B cell (primary cell): ENCODE results near the gene NIPBL.

Experiments used
- EZH2 ChIP-seq: IDR thresholded peaks from 2 replicates; pipeline ENCODE4 v1.6.1; 2012; ENCODE audit warnings: borderline replicate concordance, low read depth, mild to moderate bottlenecking, moderate library complexity, low read length; ENCODE audit not compliant: insufficient read depth, poor library complexity, severe bottlenecking
- TF ChIP-seq, protein P1 (sequence below): fragments of 200-600 bp; IDR thresholded peaks from one replicate; pipeline ENCODE4 v1.8.0; 2022; ENCODE audit warnings: antibody characterized with exemption, mild to moderate bottlenecking

- no peak for TF ChIP-seq EZH2
- TF ChIP-seq, protein P1, sequence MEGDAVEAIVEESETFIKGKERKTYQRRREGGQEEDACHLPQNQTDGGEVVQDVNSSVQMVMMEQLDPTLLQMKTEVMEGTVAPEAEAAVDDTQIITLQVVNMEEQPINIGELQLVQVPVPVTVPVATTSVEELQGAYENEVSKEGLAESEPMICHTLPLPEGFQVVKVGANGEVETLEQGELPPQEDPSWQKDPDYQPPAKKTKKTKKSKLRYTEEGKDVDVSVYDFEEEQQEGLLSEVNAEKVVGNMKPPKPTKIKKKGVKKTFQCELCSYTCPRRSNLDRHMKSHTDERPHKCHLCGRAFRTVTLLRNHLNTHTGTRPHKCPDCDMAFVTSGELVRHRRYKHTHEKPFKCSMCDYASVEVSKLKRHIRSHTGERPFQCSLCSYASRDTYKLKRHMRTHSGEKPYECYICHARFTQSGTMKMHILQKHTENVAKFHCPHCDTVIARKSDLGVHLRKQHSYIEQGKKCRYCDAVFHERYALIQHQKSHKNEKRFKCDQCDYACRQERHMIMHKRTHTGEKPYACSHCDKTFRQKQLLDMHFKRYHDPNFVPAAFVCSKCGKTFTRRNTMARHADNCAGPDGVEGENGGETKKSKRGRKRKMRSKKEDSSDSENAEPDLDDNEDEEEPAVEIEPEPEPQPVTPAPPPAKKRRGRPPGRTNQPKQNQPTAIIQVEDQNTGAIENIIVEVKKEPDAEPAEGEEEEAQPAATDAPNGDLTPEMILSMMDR, result no peak
These were observed 14.7 kb downstream of the NIPBL start for GRCh38 chr5:36891266-36891665.
